ENCODE measurements around the gene IQSEC2.

IQSEC2 gene

DNA sequence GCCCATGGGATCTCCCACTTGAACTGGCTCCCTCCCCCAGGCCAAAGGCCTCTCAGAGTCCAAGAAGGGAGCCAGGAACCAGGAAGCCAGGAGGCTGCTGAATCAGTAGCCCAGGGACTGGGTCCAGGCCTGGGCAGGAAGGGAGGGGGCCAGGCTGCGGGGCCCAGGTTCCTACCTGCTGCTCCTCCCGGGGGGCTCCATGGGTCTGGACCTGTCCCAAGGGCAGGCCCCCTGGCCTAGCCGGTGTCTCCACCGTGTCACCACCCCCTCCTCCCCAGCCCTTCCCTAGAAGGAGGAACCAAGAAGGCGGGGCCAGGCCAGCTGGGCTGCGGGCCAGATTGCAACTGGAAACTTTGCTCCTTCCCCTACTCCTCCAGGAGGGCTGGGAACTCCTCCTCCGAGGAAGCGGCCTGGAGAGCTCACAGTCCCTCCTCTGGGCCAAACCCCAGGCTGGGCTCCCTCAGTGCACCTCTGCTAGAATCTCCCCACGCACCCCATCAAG is at the start of gene IQSEC2:
Gene IQSEC2, minus strand, starts transcription at position 264 of the 502 bp plus-strand sequence.
- no peak for DNase-seq

DNA sequence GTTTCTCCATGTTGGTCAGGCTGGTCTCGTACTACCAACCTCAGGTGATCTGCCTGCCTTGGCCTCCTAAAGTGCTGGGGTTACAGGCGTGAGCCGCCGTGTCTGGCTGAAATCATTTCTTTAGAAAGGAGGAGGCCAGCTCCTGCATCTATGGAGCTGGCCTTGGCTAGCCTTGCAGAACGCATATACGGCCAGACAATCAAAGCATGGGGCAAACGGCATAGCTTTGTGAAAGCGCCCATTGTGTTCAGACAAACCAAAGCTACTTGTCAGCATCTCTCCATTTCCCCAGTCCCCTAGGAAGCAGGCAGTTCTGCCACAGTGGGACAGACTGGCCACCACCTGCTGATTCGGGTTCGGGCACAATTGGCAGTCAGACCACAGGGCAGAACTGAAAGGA is 48.9 kb upstream of the IQSEC2 start:
- no peak for DNase-seq

DNA sequence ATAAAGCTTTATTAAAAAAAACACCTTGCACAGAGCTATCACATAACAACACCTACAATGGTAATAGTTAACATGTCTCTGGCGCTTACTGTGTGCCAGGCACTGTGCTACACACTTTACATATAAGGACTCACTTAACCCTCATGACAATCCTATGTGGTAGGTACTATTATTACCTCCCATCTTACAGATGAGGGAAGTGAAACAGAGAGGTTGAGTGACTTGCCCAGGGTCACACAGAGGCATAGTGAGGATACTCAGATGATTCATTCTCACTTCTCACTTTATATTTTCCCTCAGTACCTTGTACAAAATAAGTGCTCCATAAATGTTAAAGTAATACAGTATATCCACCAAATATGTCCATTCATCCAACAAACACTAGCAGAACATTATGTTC is 43.4 kb upstream of the IQSEC2 start:
- no peak for DNase-seq

DNA sequence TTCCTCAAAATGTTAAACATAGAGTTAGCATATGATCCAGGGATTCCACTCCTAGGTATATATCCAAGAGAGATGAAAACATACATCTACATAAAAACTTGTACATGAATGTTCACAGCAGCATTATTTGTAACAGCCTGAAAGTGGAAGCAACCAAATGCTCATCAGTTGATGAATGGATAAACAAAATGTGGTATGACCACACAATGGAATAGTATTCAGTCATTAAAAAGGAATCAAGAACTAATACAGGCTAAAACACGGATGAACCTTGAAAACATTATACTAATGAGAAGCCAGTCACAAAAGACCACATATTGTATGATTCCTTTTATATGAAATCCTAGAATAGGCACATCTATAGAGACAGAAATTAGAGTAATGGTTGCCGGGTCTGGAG is 42.7 kb upstream of the IQSEC2 start:
- DNase-seq = no peak

DNA sequence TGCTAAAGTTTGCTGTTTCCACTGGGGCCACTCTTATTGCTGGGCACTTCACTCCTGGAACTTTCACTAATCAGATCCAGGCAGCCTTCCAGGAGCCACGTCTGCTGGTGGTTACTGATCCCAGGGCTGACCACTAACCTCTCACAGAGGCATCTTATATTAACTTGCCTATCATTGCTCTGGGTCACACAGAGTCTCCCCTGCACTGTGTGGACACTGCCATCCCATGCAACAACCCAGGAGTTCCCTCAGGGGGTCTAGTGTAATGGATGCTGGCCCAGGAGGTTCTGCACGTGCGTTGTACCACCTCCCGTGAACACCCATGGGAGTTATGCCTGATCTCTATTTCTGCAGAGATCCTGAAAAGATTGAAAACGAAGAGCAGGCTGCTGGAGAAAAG is 41.8 kb upstream of the IQSEC2 start:
- DNase-seq = no peak

DNA sequence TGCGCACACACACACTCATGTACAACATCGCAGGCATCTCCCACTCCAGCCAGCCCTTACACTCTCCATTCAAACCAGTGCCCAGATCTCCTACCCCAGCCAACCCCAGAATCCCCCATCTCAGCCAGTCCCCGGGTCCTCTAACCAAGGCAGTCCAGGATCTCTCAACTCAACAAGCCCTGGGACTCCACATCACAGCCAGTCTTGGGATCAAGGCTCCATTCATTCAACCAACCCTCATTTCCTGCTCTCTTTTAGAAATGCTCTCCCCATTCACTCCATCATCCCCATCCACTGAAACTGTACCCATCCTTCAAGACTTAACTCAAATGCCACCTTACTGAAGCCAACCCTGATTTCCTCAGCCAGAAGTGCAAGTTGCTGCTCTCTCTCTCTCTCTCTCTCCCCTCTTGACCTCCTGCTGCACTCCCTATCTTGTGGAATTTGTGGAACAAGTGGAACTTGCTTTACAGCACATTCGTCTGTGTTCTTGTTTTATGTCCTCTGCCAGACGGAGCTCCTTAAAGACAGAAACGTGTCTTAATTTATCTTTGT is 40.6 kb upstream of the IQSEC2 start:
- no peak for DNase-seq

DNA sequence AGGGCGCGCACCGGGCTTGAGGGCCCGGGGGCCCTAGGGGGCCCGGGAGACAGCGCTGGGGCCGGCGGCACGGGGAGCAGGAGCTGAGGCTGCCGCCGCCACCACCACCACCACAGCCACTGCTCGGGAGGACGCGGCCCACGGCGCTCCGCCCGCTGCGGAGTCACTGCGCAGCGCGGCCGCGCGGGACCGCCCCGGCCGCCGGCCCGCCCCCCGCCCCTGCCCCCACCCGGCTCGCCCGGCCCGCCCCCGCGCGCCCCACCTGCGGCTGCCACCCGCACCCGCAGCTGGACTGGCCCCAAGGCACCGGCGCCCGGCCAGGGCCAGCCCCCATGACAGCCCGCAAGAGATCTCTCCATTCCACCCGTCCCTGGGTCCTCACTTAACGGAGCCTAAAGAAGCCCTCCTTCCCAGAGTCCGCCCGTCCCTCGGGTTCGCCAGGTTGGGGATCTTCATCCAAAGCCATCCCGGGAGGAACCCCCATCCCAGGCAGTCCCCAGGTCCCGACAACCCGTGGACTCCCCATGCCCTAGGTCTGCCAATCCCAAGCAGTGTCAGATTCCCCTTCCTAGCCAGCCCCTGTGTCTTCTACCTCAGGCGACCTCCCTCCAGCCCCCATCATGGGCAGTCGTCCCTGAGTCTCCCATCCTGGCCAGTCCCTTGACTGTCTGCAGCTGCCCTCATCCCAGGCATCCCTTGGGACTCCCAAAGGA is 40.0 kb upstream of the IQSEC2 start:
- DNase-seq = no peak

DNA sequence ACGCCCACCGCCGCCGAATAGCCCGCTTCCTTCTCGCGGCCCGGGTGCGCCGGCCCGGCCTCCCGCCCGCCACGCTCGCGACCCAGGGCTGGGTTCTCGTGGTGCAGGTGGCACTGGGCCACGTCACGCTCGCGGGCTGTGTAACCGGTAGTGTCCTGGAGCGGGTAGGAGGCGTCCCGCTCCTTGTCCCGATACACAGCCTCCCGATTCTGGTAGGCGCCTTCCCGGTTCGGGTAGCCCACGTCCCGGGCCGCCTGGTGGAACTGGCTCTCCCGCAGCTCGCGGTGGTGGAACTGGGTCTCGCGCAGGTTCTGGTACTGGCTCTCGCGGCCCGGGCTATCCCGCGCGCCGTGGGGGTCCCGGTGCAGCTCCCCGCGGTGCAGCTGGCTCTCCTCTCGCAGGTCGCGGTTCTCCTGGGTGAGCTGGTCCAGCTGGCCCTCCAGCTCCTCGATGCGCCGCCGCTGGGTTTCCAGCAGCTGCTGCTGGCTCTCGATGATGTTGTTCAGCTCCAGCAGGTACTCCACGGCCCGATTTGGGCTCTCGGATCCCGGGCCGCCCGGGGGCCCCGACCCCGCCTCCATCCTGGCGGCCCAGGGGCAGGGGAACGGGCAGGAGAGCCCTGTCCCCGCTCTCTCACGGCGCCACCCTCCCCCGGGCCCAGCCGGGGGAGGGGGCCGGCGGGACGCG is 39.3 kb upstream of the IQSEC2 start:
- peak; percentile 22 for DNase-seq

DNA sequence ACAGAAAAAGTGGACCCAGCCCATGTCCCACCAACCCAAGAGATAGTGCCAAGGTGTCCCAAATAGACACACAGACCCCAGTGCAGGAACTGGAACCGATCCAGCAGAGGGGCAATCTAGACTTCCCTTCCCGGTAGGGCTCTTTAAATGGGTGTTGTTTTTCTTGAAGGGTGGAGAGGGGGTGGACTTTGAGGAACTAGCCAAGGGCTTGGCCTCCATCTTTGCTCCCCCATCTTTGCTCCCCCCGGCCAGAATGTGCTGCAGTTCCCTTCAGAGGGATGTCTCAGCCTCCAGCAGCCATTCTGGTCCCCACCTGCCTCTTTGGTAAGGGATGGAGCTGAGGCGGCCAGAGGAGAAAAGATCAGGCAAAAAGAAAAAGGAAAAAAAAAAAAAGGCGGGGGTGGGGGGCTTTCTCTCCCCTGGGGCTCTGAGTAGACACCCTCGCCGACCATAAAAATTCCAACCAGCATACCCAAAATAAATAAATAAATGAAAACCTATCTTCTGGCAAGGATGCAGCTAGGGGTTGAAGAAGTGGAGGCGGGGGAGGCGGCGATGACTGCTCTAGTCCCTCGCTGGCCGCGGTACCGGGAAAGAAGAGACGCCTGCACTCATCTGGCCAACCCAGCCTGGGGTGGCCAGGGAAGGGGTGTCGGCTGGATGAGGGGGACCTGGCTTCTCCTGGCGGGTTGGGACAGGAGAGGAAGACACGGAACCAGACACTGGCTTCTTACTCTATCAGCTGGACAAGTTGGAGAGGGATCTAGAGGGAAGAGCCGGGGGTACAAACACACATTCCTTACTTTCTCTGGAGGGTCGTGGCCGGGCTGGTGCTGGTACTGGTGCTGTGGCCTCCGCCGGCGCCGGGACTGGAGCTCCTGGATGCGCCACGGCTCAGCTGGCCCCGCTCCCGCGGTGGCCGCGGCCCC is 38.5 kb upstream of the IQSEC2 start:
- DNase-seq = no peak

DNA sequence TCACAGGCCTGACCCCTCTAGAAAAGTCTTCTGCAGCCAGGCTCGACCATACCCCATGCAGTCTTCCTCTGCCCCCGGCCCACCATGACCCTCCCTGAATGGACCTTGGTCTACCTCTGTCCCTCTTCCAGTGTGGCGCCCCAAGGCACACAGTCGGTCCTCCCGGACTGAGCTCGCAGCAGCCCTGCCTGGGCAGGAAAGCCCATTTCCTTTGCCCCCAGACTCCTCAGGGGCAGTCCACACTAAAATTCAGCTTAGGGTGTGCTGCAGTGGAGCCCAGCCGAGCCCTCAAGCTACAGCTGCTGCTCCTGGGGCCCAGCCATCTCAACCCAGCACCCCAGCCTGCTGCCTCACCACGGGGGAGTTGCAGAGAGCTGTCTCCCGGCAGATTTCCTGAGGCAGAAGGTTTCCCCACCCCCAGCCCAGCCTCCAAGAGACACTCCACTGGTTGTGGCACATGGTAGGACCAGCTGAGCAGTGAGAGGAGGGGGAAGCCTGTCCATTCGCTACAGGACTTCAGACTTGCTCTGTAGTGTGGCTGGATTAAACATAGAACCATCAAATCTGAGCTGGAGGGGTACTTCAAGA is 37.5 kb upstream of the IQSEC2 start:
- no peak for DNase-seq

DNA sequence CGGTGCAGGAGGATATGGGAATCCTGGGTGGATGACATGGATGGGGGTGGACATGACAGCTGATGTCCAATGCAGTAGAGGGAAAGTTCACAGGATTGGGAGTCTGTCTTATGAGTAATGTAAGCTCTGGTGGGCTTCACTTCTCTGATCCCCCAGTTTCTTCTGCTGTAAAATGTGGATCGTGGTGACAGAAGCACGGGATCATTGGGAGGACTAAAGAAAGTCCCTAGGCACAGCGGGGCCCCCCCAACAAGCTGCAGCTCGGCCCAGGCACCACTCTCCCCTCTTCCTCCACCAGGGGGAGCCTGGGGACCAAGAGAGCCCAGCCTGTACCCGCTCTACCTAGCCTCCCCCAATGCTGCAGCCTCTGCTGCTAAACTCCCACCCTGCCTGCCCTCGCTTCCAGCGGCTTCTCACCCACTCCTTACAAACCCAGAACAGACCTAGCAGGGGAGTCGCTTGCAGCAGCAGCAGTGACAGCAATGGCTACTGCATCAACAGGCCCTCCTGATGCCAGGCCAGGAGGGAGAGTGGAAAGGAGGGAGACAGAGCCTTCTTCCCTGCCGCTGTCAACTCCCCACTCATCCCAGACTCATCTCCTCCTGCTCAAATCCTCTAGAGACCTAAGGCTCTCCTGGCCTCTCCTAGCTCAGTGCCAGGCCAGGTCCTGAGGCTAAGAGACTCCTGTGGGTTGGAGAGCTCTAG is 36.1 kb upstream of the IQSEC2 start:
- peak; percentile 80 for DNase-seq

DNA sequence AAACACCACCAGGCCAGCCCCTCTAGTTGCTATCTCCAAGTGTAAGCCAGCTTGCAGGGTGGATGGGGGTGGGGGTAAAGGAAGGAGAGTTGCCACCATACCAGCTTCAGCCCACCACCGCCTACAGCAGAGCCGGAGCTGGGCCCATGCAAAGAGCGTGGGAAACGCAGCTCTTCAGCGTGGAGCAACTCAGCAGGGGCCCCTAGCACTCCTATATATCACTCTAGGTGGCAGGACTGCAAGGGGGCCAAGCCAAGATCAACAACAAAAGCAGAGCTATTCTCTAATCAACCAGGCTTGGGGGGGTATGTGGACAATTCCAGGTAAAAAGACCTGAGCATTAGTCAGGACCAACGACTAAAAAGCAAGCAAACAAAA is 35.5 kb upstream of the IQSEC2 start:
- DNase-seq = no peak

DNA sequence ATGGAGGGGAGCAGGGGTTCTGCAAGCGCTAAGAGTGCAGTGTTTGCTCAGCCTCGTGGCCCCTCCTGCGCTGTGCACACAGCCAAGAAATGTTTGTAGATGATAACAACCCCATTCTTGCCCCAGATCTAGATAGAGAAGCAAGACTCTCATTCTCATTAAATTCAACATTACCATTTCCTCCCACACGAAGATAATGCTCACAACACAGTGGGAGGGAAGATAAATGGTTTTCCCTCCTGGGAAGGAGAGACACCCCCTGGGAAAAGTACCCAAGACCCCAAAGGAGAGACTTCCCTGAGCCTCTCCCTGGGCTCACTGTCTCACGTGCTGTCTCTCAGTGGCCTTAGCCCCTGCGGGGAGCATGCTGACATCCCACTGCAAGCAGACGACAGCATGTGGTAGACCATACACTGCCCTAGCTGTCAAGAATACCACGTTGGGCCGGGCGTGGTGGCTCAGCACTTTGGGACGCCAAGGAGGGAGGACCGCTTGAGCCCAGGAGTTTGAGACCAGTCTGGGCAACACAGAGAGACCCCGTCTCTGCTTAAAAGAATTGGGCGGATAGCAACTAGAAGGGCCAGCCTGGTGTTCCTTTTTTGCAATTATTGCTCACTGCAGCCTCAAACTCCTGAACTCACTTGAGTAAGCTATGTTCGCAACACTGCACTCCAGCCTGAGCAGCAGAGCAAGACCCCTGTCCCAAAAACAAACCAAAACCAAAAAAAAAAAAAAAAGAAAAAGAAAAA is 34.9 kb upstream of the IQSEC2 start:
- no peak for DNase-seq

DNA sequence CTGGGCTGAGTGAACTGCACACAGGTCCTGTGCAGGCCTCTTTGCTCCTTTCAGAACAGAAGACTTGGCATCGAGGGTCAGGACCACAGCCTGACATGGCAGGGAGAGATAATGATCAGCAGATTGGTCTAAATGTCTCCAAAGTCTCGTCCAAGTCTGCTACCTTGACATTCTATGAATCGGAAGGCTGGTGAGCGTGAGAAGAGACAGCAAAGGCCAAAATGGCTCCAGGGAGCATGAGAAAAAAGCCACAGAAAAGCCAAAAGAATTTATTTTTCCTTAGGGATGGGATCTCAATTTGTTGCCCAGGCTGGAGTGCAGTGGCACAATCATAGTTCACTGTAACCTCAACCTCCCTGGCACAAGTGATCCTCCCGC is 32.3 kb upstream of the IQSEC2 start:
- no peak for DNase-seq

DNA sequence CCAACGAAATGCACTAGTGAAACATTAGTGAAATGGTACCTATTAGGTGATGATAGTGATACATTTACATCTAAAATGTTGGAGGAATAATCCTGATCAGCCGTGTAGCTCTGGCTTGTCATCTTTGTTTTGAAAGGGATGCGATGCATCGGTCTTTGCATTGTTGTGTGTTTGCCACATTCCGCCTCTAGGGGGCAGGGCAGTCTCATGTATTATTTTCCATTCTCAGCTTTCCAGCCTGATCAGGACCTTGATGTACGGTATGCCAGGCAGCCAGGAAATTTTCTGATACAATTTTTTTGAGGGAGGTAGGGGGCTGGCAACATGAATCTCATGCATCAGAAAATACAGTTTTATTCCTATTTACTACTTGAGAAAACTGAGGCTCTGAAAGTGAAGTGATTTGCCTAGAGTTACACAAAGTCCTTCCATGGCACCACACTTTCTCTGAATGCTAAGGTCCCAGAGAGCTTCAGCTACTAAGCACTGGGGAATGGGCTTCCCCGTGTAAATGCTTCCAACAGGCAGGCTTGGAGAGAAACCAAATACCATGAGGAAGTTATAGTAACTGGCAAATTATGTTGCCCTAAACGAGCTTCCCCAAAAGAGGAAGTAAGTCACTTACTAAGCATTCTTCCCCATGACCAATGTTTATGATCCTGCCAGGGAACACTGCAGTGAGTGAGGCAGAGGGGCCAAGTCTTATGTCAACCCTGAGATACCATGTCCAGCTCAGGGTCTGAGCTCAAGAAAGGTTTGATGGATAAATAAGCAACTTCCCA is 31.8 kb upstream of the IQSEC2 start:
- DNase-seq = peak; percentile 69

DNA sequence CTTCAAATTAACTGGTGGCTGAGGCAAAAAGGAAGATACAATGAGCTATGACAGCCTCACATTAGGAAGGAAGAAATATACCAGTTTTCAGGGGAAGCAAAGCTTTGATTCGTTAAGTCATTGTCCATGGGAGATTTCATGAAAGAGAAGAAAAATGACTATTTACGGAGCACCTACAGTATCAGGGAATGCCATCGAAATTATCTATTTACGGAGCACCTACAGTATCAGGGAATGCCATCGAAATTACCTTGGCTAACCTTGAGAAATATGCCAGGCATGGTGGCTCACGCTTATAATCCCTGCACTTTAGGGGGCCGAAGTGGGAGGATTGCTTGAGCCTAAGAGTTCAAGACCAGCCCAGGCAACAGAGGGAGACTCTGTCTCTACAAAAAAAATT is 28.5 kb upstream of the IQSEC2 start:
- no peak for DNase-seq

DNA sequence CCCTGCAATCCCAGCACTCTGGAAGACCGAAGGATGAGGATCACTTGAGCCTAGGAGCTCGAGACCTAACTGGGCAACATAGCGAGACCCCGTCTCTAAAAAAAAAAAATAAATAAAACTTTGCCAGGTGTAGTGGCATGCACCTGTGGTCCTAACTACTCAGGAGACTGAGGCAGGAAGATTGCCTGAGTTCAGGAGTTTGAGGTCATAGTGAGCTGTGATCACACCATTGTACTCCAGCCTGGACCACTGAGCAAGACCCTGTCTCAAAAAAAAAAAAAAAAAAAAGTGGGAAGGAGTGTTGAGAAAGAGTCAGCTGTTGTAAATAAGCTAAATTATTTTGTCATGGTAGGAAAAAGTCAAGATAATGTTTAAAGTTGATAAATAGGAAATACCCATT is 27.5 kb upstream of the IQSEC2 start:
- DNase-seq = no peak

DNA sequence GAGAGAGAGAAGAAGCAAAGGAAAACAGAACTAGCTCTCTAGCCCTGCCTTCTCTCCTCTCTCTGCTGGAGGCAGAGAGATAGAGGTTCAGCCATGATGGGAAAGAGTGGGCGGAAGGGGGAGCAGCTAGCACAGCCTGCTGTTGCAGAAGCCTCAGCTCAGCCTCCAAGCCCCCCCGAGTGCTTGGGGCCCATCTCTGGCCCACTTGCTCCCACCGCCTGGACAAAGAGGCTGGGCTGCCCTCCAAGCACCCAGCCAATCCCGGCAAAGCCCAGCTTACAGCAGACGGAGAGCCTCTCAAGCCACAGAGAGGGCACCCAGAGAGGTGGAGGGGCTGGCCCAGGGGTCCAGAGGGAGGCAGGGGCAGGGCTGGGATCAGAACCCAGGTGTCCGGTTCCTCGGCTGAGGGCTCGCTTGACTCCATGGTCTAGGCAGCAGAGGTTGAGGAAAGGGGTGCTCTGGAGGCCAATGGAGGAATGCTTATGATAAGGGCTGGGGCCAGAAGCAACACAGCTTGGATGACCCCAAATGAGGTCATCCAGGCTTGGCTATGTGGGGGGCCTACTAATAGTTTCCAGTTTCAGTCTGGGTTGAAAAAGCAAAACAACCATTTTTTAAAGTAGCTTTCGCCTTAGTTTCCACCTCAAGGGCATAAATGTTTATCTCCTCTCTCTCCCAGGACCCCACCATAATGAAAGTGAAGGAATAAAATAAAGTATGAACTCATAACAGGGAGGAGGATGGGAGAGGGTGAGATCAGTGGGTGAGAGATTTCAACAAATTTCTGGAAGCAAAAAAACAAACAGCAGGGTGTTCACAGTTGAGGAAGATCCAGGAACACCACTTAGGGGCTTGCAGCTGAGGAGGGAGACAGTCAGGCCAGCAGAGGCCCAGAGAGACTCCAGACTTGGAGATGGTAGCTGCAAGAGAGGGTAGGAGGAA is 24.9 kb upstream of the IQSEC2 start:
- no peak for DNase-seq

DNA sequence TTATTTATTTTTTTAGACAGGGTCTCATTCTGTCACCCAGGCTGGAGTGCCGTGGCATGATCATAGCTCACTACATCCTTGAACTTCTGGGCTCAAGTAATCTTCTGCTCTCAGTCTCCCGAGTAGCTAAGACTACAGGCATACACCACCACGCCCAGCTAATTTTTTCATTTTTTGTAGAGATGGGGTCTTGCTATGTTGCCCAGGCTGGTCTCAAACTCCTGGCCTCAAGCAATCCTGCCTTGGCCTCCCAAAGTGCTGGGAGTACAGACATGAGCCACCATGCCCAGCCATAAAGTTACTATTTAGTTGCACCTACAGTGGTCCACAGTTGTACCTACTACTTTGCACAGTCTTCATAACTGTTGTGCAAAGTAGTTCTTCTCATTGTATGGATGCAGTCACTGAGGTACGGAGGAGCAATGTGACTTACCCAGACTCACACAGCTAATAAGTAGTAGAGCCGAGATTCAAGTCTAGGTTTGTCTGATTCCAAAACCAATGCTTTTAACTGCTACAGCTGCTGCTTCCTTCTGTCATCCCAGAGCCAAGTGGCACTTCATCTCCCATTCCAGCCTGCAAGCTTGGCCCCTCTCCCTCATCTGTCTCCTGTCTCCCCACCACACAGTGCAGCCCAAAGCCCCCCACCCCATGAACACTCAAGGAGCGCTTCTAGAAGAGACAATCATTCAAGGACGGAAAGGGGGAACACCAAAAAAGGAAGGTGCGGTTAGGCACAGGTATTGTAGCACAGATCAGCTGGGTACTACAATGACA is 24.0 kb upstream of the IQSEC2 start:
- DNase-seq = no peak

All from activated CD8-positive, alpha-beta memory T cell treated with anti-CD3 and anti-CD28 coated beads, Interleukin-2, amount 50 U/mL, for 4 hours (primary cell).